AG09309 (cell line): ENCODE data around the gene EPAS1.

Experiments used
- DNase-seq: peaks from one replicate; pipeline ENCODE4 v3.0.0-alpha.2; 2010; ENCODE audit warnings: low read depth
- H3K4me3 ChIP-seq: 2 replicates; pipeline ENCODE4 v1.5.1; 2011; ENCODE audit warnings: mild to moderate bottlenecking, low read depth, low read length, moderate library complexity; ENCODE audit not compliant: control insufficient read depth
- TF ChIP-seq, protein P1 (sequence below): IDR thresholded peaks from 2 replicates; pipeline ENCODE4 v1.5.1; 2011; ENCODE audit warnings: mild to moderate bottlenecking, low read depth, low read length, inconsistent platforms; ENCODE audit not compliant: insufficient read depth, control insufficient read depth; ENCODE audit errors: missing control alignments

The EPAS1 gene

DNA sequence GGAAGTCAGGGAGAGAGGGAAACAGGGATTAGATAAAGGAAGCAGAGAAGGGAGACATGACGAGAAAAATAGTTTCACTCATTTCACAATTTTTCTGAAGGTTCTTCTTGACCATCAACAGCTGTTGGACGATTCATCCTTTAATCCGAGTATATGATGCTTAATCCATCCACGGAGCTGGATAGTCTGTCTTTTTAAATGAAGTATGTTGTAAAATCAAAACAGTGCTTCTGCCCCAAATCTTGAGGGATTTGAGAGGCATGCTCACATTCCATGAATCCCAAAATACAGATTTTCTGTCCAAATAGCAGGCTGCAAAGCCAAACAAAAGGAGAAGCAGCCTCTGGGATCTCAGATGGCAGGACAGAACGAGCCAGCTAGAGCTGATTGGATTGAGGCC is 47.5 kb downstream of the EPAS1 start:
- DNase-seq, result no peak
- TF ChIP-seq, protein P1, sequence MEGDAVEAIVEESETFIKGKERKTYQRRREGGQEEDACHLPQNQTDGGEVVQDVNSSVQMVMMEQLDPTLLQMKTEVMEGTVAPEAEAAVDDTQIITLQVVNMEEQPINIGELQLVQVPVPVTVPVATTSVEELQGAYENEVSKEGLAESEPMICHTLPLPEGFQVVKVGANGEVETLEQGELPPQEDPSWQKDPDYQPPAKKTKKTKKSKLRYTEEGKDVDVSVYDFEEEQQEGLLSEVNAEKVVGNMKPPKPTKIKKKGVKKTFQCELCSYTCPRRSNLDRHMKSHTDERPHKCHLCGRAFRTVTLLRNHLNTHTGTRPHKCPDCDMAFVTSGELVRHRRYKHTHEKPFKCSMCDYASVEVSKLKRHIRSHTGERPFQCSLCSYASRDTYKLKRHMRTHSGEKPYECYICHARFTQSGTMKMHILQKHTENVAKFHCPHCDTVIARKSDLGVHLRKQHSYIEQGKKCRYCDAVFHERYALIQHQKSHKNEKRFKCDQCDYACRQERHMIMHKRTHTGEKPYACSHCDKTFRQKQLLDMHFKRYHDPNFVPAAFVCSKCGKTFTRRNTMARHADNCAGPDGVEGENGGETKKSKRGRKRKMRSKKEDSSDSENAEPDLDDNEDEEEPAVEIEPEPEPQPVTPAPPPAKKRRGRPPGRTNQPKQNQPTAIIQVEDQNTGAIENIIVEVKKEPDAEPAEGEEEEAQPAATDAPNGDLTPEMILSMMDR, result no peak
- H3K4me3 ChIP-seq, result no peak overlapping the region

DNA sequence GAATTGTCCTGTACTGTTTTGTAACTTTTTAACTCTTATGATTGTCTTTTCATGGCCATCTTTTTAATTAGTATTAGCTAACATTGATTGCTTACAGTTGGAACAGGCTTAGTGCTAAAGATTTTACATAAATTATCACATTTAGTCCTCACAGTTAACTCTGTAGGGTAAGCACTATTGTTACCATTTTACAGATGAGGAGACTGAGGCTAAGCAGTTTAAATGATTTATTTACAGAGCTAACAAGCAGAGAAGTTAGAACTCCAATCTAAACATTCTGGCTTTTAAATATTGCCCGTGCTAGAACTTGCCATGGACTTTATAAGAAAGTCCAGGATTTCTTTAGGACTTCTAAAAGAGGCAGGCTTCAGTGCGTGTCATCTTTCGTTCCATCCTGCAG is 48.6 kb downstream of the EPAS1 start:
- no peak overlapping the region for H3K4me3 ChIP-seq
- TF ChIP-seq, protein P1, result no peak
- DNase-seq, result no peak

DNA sequence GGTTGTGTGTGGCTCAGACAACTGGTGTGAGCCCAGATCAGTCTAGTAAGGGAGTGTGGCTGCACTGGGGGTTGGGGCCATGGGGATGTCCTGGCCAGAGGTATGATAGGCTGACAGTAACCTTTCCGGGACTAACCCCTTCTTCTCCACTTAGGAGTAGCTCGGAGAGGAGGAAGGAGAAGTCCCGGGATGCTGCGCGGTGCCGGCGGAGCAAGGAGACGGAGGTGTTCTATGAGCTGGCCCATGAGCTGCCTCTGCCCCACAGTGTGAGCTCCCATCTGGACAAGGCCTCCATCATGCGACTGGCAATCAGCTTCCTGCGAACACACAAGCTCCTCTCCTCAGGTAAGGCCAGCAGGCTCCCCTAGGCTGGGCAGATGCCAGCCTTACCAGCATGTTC is 49.5 kb downstream of the EPAS1 start:
- no peak overlapping the region for H3K4me3 ChIP-seq
- DNase-seq, result no peak
- TF ChIP-seq, protein P1, result no peak

DNA sequence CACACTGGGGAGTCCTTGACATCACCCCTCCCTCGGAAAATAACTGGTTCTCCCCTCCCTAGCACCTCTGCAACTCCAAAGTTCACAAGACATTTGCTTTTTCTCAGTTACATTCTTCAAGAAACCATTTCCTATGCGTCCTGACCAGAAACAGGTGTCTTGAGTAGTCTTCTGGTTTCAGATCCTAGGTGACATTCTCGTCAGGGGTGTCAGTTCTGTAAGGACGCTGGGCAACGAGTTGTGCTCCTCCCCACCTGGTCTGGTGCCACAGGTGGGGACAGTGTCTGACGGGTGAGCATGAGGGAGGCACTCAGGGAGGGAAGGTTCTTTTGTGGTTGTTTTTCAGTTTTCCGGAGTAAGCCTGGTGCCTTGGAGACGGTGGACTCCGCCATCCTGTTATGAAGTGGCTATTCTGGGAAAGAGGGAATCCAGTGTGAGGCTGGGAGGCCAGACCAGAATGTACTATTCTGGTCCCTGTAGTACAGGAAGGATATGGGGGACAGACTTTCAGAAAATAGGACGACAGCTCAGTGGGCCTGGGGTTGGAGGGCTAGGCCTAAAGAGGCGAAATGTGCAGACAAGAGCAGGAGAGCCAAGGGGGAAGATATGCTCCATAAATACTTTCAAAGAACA is 50.6 kb downstream of the EPAS1 start:
- TF ChIP-seq, protein P1, result no peak
- H3K4me3 ChIP-seq, result no peak overlapping the region
- DNase-seq, result no peak

DNA sequence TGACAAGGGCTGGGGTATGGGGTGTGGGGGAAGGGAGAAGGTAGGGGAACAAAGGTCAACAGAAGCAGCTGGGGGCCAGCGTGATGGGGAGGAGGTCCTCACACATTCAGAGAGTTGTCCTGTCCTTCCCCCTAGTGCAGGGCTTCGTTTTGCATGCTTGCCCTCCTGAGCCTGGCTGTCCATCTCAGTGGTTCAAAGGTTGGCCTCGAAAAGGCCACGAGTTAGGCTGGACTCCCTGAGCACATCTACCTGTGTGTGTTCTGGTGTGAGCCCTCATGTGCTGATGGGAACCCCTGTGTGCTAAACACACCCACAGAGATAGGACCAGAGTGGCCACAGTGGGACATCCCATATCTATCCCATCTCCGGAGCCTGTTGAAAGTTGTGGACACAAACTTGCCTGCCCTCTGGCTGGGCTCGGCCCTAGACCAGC is 51.9 kb downstream of the EPAS1 start:
- no peak for DNase-seq
- TF ChIP-seq, protein P1, result no peak
- H3K4me3 ChIP-seq, result no peak overlapping the region

DNA sequence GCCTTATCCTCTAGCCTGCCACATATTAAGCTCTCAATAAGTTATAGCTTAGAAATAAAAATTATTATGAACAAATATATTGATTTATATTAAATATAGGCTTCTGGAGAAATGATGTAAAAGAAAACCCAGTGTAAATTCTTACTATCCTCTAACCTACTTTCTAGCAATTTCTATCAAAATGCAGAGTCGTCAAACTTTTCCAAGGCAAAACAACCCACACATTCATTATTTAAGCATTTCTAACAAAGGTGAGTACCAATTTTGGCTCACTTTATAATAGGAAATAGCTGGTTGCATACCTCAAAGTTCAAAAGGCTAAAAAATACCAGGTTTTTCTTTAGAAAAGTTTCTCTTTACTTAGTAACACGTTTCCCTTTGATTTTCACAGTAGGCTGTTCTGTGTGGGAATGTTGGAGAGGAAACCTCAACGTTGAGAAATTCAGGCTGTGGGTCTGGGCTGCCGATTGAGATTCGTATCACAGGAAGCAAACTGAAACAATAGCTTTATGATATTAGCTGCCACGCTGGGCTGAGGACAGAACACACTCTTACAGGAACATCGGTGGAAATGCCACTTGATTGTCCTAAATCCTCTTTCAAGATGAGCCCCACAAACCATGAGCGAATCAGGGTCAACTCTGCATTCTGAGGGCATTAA is 53.0 kb downstream of the EPAS1 start:
- TF ChIP-seq, protein P1, result no peak
- no peak for DNase-seq
- no peak overlapping the region for H3K4me3 ChIP-seq
